Activated CD4-positive, alpha-beta T cell treated with anti-CD3 and anti-CD28 coated beads, Interleukin-10, Interleukin-2, amounts not matched to agents 100 ng/mL and 50 ng/mL, durations not matched to agents 16 hours and 8 hours (primary cell): ENCODE results near the gene PPP2R2C.

Source experiments
- DNase-seq: peaks from one replicate; pipeline ENCODE4 v3.0.0-alpha.2; 2020

The PPP2R2C gene

GRCh38 chr4:6467600-6467999 lies 4.8 kb downstream of the PPP2R2C start:
- no peak for DNase-seq

DNA sequence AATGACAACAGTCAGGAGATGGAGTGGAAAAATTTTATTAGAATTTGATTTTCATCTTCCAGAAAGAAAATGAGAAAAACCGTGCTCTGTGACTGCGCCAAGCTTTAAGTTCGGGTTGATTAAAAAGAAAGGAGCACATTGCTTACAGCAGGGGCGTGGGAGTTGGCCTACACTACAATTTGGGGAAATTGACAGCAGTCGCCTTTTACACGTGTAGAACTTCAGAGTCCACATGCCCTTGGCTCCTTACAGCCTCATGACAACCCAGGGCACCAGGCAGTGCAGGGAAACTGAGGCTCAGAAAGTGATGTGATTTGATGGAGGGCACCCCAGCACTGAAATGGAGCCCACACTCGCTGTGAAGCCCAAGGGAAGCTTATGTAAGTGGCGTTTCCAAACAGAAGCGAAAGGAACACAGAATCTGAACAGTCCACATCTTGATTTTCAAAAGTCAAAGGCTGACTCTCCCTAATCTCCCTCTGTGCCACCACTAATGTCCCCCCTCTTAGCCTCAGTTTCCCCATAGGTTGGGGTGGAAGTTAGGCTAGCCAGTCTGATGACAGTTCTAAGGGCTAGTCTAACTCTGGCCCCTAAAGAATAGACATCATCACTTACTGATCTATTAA lies 5.5 kb downstream of the PPP2R2C start:
- no peak for DNase-seq

GRCh38 chr4:6465955-6466354 lies 6.5 kb downstream of the PPP2R2C start:
- DNase-seq = no peak

DNA sequence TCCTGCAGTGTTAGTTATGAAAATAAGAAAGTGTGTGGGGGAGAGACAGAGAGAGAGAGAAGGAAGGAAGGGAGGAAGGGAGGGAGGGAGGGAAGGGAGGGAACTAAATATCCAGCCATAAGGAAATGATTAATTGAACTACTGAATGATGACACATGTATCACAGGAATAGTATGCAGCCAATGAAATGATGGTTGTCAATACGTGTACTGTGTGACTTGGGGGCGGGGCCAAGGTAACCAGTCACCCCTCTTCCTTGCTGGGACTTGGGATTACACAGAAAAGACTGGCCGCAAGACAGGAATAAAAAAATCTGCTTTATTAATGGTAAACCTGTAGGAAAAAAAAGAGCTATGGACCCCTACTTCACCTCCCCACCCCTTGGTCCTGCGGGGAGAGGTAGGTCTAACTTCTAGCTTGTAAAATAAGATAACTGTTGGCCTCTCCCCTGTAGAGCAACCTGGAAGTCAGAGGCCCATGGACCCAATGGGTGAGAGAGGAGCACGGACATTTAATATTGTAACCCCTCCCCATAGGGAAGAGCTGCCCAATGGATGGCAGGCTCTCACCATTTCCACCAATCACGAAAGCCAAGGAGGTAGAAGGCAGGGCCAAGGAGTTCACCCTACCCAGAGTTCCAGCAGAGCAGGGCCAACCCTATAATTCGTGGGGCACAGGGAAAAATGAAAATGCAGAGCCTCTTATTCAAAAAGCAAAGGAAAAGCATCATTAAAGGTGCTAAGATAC lies 7.4 kb downstream of the PPP2R2C start:
- no peak for DNase-seq

- no peak for DNase-seq
Measured at GRCh38 chr4:6463311-6464289, 8.8 kb downstream of the PPP2R2C start.

- no peak for DNase-seq
Measured at GRCh38 chr4:6461301-6462165, 10.9 kb downstream of the PPP2R2C start.

DNA sequence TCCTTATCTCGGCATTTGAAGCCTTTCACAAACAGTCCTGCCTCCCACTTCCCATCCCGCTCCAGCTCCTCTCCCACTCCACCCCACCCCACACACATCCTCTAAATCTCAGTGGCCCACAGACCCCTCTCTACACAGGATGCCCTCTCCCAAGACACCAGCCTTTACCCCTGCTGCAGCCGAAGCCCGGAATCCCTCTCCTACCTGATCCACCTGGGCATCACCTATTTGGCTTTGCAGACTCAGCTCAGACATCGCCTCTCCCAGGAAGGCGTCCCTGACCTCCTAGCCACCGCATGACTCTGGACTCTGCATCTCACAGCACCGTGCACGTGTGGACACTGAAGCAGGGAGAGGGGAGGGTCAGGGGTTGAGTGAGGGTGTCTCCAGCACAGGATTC lies 11.5 kb downstream of the PPP2R2C start:
- no peak for DNase-seq

DNA sequence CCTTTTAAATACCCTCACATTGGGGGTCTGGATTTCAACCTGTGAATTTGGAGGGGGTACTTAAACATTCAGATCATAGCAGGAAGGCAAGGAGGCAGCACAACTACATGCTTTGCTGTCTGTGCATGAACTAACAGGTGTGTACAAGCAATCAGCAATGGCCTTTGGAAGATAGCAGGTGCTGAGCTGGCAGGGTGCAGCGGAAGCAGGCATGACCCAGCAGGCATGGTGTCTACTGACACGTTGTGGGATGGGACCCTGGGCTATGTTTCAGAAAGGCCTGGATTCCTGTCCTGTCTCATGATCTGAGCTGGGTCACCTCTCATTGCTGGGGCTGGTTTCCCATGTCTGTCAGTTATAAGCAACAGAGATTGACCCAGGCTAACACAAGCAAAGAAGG lies 13.9 kb downstream of the PPP2R2C start:
- no peak for DNase-seq

DNA sequence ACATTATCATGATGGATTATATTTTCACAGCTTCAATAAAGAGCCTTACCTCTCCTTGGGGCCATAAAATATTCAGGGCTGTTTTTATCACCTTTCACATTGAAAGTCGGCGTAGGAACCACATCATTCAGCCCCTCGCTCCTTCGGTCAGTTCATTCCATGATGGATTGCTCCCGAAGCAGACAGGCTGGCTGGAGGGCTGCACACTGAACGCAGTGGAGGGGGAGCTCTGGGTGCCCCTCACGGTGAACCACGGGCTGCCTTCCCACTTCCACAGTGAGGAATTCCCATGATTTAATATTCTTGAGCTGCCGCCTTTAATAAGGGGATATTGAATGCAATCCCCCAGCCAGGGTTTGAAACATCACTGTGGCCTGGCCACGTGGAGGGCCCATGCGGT lies 16.0 kb downstream of the PPP2R2C start:
- no peak for DNase-seq

DNA sequence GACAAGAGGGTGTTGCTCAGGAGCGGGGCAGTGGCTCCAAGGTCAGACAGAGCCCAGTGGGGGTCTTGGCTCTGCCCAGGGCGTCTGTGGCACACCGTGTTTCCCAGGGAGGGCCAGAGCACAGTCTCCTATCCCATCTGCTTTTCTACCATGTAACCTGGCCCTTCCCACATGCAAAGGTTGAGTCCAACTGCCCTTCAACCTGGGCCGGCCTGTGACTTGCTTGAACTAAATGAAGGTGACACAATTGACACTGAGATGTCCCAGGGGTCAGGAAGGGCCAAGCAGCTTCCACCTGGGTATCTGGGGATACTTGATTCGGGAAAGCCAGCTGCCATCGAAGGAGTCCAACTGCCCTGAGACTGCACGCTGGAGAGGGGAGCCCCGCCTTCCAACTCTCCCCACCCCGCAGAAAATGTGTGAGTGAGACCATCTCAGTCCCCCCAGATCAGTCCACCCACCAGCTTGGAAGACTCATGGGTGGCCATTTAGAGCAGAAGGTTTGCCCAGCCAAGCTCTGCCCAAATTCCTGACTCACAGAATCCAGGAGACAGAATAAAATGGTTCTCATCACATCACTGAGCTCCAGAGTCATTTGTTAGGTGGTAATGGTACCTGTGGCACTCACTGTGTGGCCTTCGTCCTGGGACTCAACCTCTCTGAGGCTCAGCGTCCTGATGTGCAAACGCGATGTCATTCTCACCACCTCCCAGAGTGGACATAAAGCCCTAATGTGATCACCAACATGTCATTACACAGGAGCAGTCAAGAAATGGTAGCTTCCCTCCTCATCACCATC lies 18.1 kb downstream of the PPP2R2C start:
- DNase-seq = no peak

- DNase-seq = no peak
Measured at GRCh38 chr4:6453688-6453990, 18.8 kb downstream of the PPP2R2C start.

- DNase-seq = no peak
Measured at GRCh38 chr4:6452897-6453687, 19.3 kb downstream of the PPP2R2C start.

GRCh38 chr4:6452116-6452896 lies 20.1 kb downstream of the PPP2R2C start:
- DNase-seq = no peak

DNA sequence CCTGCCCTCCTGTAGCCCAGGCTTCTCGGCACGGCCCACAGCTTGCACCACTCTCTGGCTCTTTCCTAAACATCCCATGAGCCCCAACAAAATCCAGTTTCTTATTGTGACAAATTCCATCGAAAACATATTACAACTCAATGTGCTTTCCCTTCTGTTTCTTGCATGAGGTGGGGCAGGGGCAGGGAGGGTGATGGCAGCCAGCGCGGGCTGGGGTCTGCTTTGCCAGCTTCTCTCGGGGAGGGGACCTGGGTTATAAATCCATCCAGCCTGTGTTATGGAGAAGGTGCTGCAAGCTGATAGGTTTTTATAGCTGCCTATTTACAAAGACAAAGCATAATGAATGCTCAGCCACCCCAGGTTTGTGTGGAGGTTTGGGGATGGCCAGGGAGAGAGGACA lies 21.1 kb downstream of the PPP2R2C start:
- DNase-seq = no peak

DNA sequence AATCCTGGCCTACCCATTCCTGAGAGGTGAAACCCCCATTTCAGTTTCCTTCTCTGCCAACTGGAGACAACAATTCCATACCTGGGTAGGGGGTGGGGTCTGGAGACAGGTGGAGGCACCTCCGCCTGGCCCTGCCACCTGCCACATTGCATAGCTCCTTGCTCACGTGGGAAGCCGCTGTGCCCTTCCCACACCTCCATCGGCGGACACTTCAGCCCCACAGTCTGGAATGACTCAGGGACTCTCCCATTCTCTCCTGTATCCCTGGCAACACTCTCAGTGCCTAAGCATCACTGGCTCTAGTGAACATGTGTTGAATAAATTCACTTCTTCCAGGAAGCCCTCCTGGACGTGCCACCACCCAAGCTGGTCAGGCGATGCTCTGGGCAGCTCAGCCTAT lies 21.7 kb downstream of the PPP2R2C start:
- no peak for DNase-seq

GRCh38 chr4:6449746-6450369 lies 22.6 kb downstream of the PPP2R2C start:
- DNase-seq = no peak

DNA sequence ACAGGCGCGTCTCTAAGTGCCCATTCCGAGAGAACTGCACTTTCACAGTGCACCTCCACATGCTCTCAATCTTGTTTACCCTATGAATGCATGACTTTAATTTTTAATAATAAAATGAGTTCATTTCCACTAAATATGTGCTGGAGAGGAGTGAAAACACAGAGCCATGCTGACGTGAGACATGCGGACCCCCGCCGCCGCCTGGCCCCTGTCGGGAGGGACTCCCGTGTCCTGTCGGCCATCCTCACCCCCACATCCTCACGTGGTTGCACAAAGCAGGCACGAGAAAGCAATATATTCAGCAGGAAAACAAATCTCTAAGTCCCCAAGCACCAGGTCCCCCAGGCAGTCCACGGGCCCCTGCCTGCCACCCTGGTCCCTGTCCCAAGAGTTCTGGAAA lies 23.1 kb downstream of the PPP2R2C start:
- no peak for DNase-seq

GRCh38 chr4:6448476-6449170 lies 23.8 kb downstream of the PPP2R2C start:
- DNase-seq = no peak

DNA sequence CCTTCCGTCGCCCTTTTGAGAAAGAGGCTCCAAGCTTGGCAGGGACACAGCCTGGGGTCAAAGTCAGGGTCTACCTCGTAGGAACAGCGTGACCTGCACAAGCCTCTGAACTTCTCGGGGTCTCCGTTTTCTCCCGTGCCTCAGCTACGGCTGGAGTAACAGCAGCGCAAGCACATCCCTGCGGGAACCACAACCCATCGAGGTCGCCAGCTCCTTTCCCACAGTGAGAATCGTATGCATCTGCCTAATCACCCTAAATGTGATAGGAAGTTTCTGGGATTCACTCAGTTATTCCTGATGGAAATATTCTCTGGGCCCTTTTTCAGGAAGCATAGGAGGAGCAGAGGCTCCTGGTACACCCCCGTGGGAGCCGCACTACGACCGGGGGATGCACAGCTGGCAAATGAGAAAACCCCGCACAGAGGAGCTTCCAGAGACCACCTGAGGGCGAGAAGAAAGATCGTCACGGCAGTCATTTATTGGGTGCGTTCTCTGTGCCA lies 24.7 kb downstream of the PPP2R2C start:
- DNase-seq = no peak
